ENCODE measurements around the gene LEKR1.

GRCh38 chr3:156834962-156835535 lies 8.9 kb downstream of the LEKR1 start:
- TF ChIP-seq CTBP1 (IDR thresholded peaks at IDR 0.05; ENCODE audit: borderline replicate concordance) (no peak), SP1 (IDR thresholded peaks at IDR 0.05) (no peak), NFRKB (IDR thresholded peaks at IDR 0.05) (no peak), ZNF384 (IDR thresholded peaks at IDR 0.05) (no peak), BHLHE40 (IDR thresholded peaks at IDR 0.05; ENCODE audit: borderline replicate concordance) (no peak), SUZ12 (IDR thresholded peaks at IDR 0.05) (no peak), FOXM1 (IDR thresholded peaks at IDR 0.05; ENCODE audit: borderline replicate concordance) (no peak), FOXA1 (IDR thresholded peaks at IDR 0.05) (no peak), PKNOX1 (IDR thresholded peaks at IDR 0.05) (no peak), ELF4 (IDR thresholded peaks at IDR 0.05) (no peak), L3MBTL2 (conservative IDR thresholded peaks at IDR 0.05) (no peak)

All from HEK293T (cell line).